Measurements from ENCODE around the gene PICK1. TPM values are rescaled to one million over a fixed set of nuclear protein-coding genes. Genes with fewer than 3 reads are reported as not detected.

The PICK1 gene
- total and polyA plus RNA-seq, 2 of the 8 experiments (the other 6 are each of a cell fraction or from before 2014, with no cell fraction given), result 20.4 to 22.9 TPM

GRCh38 chr22:38035530-38035885, 21.7 kb upstream of the PICK1 start:
- Histone ChIP-seq H4K20me1 (replicated peaks in 1 of 2; ENCODE audit: control insufficient read depth in 1 of 2, insufficient read depth in 2 of 2, low read length in 2 of 2) (no peaks in the 10 kb centered on the region), H3K4me1 (replicated peaks in 1 of 4; ENCODE audit: control insufficient read depth in 3 of 4, insufficient read depth in 4 of 4, low read length in 3 of 4) (peaks cover 0 to 30% (median 22%) of the 10 kb centered on the region in 4 experiments; a peak in 6 of 7 replicates), H2AK5ac (ENCODE audit: low read depth, low read length) (no peak overlapping the region; the same call in none of the 2 replicates), H3K23ac (ENCODE audit: insufficient read length) (no peak overlapping the region), H3K79me1 (ENCODE audit: low read depth, low read length) (no peaks in the 10 kb centered on the region), H3K36me3 (ENCODE audit: control insufficient read depth in 2 of 4, insufficient read depth in 4 of 4, low read length in 3 of 4) (no peaks in the 10 kb centered on the region), H3K9me3 (ENCODE audit: insufficient read depth in 2 of 2, low read depth in 1 of 2, low read length in 1 of 2) (no peaks in the 10 kb centered on the region), H2BK20ac (ENCODE audit: low read length) (0 out of 2 replicates have a peak overlapping the region, but pooled peaks have one; percentile 97), H3K18ac (ENCODE audit: extremely low read depth, low read length) (peak overlapping the region; percentile 89; the same call in 1 of the 2 replicates), H4K5ac (ENCODE audit: insufficient read length, low read depth, low read length) (no peak overlapping the region), H3K23me2 (ENCODE audit: low read depth, low read length) (no peaks in the 10 kb centered on the region; the same call in 1 of the 2 replicates), H2BK5ac (ENCODE audit: low read depth, low read length) (peak overlapping the region; percentile 85; the same call in 1 of the 2 replicates), H4K91ac (replicated peaks; ENCODE audit: insufficient read length, low read length) (peak overlapping the region; percentile 22), H3K56ac (replicated peaks; ENCODE audit: insufficient read length, low read depth, low read length) (no peak overlapping the region), H3K27me3 (replicated peaks in 1 of 4; ENCODE audit: control insufficient read depth in 3 of 4, extremely low read depth in 1 of 4, insufficient read depth in 3 of 4, low read length in 3 of 4) (peaks cover 0 to 4% (median under 1%) of the 10 kb centered on the region in 4 experiments; a peak in 1 of 7 replicates), H2BK12ac (ENCODE audit: low read depth, low read length) (peak overlapping the region; percentile 97; the same call in 1 of the 2 replicates), H3K4me3 (ENCODE audit: extremely low read depth in 1 of 4, insufficient read depth in 2 of 4, low read depth in 3 of 4, low read length in 4 of 4) (no peak overlapping the region), H4K8ac (ENCODE audit: extremely low read depth, insufficient read depth, low read length) (no peak overlapping the region), H2BK15ac (ENCODE audit: low read length) (peak overlapping the region; percentile 19; the same call in 1 of the 2 replicates), H2BK120ac (replicated peaks; ENCODE audit: low read depth, low read length) (peak overlapping the region; percentile 38), H3K79me2 (ENCODE audit: control insufficient read depth in 1 of 2, insufficient read depth in 2 of 2, low read length in 2 of 2) (no peaks in the 10 kb centered on the region), H3K14ac (ENCODE audit: insufficient read length) (no peak overlapping the region), H2AFZ (ENCODE audit: low read length) (no peak overlapping the region), H3K27ac (ENCODE audit: low read depth, low read length) (no peak overlapping the region), H3K9ac (replicated peaks in 1 of 4; ENCODE audit: extremely low read depth in 1 of 4, low read depth in 3 of 4, low read length in 3 of 4) (no peak overlapping the region), H3K4ac (replicated peaks; ENCODE audit: insufficient read length, low read depth, low read length) (peak overlapping the region; percentile 41), H3K4me2 (ENCODE audit: insufficient read depth in 1 of 2, low read depth in 2 of 2, low read length in 2 of 2) (no peak overlapping the region)
- no peak for FAIRE-seq
- ChIA-PET CTCF (ENCODE audit: partially characterized antibody) (interaction anchor here (1.1 to 2.6 kb wide), 3 partner anchors 17 to 31 kb away, joined by 3 to 12 read pairs (median 5); no protein-coding TSS in a partner anchor), POLR2A (ENCODE audit: partially characterized antibody) (interaction anchor here (0.7 kb wide), 1 partner anchor 14 kb away, joined by 4 read pairs; no protein-coding TSS in a partner anchor)
- no peak for DNase-seq (ENCODE audit: low read depth in 1 of 2, low spot score in 2 of 2)
- WGBS, 2 experiments (ENCODE audit: extremely low coverage in 1 of 2, insufficient coverage in 1 of 2, insufficient read length in 1 of 2, insufficient replicate concordance in 2 of 2, low coverage in 1 of 2, low lambda C conversion rate in 2 of 2, missing lambda C conversion rate in 1 of 2), result 75% methylated on average over 9 of the region's 9 CpGs; no CpG with 5 or more reads in 1 of the 2 experiments
- TF ChIP-seq ATF3 (IDR thresholded peaks at IDR 0.05; ENCODE audit: insufficient read depth, low read depth, low read length) (no peak), TAF7 (optimal IDR thresholded peaks at IDR 0.05; ENCODE audit: borderline replicate concordance, low read depth, low read length) (no peak), E2F6 (IDR thresholded peaks at IDR 0.05) (no peak), POLR2A (IDR thresholded peaks at IDR 0.05; ENCODE audit: control extremely low read depth in 1 of 2, low read depth in 2 of 2, low read length in 2 of 2) (no peak), KDM4A (IDR thresholded peaks at IDR 0.05; ENCODE audit: low read depth, low read length, severe bottlenecking) (no peak), RBBP5 (IDR thresholded peaks at IDR 0.05; ENCODE audit: borderline replicate concordance, low read depth, low read length) (no peak), USF2 (IDR thresholded peaks at IDR 0.05; ENCODE audit: low read length) (no peak), POU5F1 (IDR thresholded peaks at IDR 0.05; ENCODE audit: low read depth, low read length) (no peak), ZNF274 (IDR thresholded peaks at IDR 0.05; ENCODE audit: borderline replicate concordance, extremely low read depth, low read length) (no peak), POLR2AphosphoS5 (IDR thresholded peaks at IDR 0.05; ENCODE audit: low read depth, low read length) (no peak), TAF1 (IDR thresholded peaks at IDR 0.05; ENCODE audit: low read depth, low read length) (no peak)
